NCI-H460 (cell line): ENCODE data around the gene WDFY1. TPM values are rescaled to one million over a fixed set of nuclear protein-coding genes. Genes with fewer than 3 reads are reported as not detected.
"Not testable (repeated sequence)": the region's sequence is repeated elsewhere in the genome, so short reads cannot be mapped to it uniquely, and the experiment has no call there.

Experiments used
- DNase-seq: peaks from one replicate; pipeline ENCODE4 v3.0.0-alpha.2; 2016; ENCODE audit warnings: low read depth; ENCODE audit errors: extremely low read depth
- total RNA-seq: library from RNA; depleted of rRNA; stranded (reverse); fragments of >200 nt; shearing (Covaris generic); gene quantifications from 2 replicates; pipeline ENCODE4 v1.2.3, GENCODE V29; 2014

Gene WDFY1
- total RNA-seq, 1 experiment from 2014 or later = 31.0 TPM

DNA sequence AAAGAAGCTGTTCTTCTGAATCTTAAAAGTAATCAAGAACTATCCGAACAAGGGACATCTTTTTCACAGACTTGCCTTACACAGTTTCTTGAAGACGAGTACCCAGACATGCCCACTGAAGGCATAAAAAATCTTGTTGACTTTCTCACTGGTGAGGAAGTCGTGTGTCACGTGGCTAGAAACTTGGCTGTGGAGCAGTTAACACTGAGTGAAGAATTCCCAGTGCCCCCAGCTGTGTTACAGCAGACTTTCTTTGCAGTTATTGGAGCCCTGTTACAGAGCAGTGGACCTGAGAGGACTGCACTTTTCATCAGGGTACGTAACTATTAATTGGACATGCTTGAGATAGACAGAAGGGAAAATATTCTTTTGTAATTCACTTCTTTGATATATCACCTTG lies 14.6 kb upstream of the WDFY1 start:
- no peak for DNase-seq

DNA sequence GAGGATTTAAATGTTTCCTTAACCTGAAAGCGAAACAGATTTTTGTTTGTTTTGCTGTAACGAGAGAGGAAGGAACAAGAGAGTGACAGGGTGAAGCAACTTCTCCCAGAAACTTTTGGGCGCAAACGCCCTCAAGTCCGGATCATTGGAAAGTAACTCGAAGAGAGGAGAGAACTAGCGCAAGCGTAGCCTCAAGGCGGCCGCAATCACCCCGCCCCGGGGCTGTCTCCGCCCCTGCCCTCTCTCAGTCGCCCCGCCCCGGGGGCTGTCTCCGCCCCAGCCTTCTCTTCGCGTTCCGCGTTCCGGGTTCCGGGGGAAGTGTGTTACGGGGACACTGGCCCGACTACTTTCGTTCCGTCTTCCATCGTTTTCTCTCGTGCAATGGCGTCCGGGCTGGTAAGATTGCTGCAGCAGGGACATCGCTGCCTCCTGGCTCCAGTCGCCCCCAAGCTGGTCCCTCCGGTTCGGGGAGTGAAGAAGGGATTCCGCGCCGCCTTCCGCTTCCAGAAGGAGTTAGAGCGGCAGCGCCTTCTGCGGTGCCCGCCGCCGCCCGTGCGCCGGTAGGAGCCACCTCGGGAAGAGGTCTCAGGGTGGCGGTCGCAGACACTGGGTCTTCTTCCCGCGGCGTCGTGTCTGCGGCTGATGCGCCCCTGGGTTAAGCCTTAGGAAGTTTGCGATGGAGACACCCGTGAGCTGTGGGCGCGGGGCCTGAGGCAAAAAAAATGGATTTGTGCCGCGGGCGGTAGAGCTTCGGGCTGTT lies 12.1 kb upstream of the WDFY1 start, which contains the start of gene MRPL44:
MRPL44 (plus strand) TSS at position 372 of the 760 bp plus-strand sequence; CDS start at position 382, 10 bp downstream.
- peak; percentile 93 for DNase-seq

DNA sequence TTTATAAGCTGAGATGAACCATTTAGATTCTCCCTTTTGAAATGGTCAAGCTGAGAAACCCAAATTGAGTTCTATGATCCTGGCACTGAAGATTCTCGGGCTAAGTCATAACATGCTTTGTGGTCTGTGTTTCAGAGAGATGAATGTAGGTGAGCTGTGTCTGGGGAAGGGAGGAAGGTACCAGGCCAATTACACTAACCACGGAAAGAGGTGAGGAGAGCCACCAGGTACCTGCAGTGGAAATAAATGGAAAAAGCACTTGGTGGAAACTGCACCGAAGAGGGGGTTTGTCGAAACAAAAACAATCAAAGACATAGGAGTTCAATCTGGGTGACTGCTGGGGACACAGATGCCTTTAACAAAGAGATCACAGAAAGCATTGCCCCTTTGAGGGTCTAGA lies 11.2 kb upstream of the WDFY1 start:
- DNase-seq = no peak

DNA sequence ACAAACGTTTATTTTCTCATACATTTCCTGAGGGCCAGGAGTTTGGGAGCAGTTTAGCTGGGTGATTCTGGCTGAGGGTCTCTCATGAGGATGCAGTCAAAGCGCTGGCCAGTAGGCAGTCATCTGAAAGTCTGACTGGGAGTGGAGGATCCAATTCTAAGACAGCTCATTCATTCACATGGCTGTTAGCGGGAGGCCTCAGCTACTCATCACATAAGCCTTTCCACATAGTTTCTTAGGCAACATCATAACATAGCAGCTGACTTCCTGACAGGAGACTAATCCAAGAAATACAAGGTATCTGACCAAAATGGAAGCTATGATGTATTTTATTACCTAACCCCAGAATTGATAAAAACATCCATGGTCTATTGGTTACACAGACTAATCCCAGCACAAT lies 9.3 kb upstream of the WDFY1 start:
- DNase-seq = no peak

DNA sequence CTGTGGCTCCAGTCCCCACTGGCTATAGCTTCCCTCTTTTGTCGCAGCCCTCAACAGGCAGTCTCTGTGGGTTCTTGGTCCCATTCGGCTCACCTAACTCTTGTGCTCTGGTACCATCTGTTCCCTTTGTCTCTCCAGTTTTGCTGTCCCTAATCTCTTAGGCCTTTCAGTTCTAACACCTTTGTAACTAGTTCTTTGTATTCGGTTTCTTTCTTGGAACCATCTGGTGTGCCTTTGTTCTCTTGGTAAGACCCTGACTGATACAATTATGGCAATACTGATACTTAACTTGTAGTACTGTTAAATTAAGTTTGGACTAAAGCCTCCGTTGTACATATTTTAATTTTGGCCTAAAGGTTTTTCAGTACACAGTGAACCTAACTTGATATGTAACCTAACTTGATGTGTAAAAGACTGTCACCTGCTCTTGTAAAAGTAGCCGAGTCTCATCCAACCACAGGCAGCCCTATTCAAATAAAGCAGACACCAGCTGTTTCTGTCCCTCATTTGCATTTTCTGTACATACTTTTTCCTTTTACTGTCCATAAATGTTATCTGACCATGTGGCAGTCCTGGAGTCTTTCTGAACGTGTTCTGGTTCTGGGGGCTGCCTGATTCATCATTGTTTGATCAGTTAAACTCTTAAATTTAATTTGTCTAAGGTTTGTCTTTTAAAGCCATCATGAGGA lies 7.3 kb upstream of the WDFY1 start:
- no peak for DNase-seq

DNA sequence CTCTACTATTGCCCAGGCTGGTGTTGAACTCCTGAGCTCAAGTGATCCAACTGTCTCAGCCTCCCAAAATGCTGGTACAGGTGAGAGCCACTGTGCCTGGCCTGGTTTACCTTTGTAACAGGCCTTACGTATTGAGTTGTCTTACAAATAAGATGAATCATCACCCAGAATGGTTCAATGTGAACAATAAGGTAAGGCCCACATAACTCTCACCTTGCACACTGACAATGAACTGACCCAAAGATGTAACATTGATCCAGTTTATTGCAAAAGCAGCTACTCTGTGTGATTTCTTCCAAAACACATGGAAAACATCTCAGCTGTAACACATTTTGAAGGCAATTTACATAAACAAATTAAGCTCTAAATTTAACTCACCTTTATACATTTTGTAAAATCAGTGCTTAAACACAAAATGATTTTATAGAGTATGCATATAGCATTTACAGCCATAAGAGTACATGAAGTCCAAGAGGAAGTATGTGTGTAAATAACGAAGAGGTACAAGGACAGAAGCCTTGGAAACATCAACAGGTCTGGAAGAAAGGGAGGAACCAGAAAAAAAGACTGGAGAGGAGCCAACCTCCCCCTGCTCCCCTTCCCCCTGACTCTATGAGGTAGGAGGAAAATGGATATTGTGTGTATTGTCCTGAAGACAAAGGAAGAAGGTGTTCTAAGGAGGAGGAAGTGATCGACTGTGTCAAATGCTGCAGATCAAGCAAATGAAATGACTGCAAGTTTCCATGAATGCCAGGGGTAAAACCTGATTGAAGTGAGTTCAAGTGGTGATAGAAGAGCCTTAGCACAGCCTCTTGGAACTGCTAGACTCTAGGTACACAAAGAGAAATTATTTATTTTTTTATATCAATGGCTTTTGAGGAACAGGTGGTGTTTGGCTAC lies 5.6 kb upstream of the WDFY1 start:
- no peak for DNase-seq

DNA sequence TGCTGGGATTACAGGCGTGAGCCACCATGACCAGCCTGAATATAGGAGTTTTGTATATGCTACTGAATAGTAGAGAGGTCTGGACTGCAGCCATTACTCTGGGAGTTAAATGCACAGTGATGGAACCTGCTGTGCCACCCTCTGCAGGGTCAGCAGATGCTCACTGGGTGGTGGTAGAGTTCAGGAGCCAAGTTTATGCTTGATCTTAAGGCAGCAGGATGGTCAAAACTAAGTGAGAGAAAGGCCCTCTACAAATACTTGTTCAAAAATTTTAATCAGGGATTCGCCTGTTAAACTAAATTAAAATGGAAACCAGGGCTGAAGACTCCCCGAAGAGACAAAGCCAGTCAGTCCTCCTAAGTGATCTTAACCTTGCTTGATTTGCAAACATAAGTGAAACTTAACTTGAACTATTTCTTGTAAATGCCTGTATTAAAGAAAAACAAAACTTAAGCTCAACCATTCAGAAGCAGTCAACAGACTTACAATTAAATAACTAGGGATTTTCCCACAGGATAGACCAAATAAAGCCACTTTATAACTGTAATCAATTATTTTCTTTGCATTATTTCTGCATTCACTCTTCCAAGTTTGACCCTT lies 4.2 kb upstream of the WDFY1 start:
- DNase-seq = no peak

DNA sequence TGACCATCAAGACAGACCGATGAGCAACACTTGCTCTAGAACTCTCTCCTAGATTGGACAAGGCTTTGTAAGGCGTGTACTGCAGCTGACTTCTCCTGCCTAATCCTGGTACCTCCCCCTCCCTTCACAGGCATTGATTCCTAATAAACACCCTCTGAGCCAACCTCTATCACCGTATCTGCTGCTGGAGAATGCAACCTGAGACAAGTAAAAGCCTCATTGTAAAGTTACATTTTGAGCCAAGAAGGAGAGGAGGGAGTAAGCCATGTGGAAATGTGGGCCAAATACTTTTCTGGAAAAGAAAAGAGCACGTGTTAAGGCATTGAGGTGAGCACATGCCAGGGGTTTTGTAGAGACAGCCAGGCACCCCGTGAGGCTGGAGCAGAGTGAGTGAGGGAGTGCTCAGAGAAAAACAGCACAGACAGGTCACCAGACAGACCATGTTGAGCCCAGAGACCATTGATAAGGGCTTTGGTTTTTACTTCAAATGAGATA lies 2.6 kb upstream of the WDFY1 start:
- DNase-seq = no peak

DNA sequence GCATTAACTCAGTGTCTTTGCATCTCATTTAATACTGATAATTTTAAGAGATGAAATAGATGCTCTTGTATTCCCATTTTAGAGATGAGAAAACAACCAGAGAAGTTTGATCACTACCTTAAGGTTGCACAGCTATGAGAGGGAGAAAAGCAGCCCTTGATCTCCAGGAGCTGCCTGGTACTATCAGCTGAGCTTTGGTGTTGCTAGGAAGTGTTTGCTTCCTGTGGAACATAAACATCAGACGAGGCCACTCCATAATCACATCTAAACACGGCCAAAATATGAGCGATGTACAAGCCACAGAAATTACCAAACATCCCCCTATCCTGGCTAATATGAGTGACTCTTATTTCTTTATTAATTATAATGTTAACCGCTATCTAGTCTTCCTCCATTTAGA lies 620 bp upstream of the WDFY1 start:
- no peak for DNase-seq

DNA sequence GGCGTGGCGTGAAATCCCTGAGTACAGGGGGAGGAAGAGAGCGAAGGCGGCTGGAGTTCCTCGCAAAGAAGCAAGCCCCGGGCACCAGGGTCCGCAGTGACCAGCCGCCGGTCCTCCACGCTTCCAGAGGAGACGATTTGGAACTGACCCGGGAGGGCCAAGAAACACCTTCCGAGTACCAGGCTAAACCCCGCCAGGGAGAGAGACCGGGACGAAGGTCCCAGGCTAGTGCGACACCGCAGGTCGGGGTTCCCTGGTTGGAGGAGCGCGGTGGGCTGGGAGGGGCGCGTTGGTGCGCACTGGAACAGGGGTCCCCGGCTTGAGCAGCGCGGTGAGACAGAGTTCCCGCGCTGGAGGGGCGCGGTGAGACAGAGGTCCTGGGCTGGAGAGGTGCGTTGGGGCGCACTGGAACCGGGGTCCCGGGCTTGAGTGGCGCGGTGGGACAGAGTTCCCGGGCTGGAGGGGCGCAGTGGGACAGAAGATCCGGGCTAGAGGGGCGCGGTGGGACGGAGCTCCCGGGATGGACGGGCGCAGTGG lies 901 bp downstream of the WDFY1 start:
- DNase-seq = no peak

DNA sequence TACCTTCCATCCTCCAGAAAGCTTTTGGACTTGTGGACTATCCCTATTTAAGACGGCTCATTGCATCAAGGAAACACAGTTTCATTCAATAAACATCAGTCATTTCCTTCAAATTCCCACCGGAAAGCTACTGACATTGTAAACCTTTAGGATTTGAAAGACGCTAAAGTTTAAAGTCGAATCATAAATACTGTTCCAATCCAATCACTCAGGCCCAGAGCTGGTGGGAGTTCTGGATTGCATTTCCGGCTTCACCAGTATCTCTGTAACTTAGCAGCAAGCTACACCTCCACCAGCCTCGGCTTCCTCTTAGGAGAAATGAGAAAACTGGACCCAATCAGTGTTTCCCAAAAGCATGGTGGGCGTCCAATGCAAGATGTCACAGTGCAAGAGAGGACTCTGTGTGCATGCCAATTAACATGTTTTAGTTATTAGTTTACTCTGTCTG lies 1.6 kb downstream of the WDFY1 start:
- DNase-seq = no peak

DNA sequence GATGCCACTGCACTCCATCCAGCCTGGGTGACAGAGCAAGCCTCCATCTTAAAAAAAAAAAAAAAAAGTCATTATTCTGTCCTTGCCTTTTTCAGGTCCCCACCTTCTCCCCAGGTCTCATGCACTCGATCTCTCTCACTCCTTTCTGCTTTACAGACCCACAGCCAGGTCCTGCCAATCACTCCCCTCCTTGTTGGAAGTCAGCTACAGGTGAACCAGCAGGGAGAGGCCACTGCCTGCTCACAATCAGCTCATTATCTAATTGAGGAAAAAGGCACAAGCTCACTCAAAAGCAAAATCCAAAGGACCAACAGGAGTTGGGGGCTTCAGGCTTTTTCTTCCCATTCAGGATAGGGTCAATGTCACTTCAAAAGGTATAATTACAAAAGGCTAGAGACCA lies 2.0 kb downstream of the WDFY1 start:
- no peak for DNase-seq

DNA sequence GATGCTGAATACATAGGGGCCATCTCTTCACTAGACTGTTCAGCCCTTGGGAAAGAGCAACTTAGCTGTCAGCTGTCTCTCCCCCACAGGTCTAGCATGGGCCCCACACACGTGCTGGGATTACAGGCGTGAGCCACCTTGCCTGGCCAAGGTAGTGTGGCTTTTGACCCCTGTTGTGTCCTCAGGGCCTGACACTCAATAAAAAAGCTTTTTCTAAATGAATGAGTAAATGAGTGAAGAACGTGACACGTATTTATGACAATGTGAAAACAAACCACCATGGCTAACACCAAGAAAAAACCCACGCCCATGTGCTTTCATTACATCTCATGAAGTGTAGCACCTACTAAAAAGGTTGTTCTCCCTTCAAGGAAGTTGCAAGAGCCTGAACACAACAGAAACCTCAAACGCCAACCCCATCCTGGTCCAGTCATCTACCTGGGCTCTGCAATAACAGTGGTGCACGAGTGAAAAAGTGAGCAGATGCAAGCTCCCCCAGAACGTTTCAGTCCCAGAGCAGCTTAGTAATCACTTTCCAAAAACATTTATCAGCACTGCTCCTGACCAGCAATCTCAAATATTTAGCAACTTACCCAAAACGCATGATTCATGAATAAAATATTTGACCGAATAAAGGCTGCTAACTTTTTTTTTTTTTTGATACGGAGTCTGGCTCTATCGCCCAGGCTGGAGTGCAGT lies 3.4 kb downstream of the WDFY1 start:
- DNase-seq = no peak

DNA sequence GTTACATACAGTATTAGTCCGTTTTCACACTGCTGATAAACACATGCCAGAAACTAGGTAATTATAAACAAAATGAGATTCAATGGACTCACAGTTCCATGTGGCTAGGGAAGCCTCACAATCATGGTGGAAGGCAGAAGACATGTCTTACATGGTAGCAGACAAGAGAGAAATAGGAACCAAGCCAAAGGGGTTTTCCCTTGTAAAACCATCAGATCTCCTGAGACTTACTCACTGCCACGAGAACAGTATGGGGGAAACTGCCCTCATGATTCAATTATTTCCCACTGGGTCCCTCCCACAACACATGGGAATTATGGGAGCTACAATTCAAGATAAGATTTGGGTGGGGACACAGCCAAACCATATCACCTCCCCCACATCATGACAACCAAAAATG lies 5.7 kb downstream of the WDFY1 start:
- not testable (repeated sequence) for DNase-seq

DNA sequence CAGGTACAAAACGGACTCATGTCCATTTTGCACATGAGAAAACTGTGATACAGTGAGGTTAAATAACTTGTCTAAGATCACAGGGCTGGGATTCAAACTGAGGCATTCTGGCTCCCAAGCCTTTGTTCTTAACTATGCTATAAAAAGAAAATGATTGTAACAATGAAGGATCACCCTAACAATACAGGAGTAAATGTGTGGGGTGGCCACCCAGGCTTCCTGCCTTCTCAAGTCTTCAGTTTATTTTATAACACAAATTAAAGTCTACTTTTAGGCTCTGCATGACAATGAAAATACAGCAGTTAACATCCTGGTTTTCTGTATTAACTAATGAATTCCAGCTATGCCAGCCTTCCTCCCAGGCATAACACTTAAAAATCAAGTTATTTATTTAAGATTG lies 7.6 kb downstream of the WDFY1 start:
- DNase-seq = no peak

DNA sequence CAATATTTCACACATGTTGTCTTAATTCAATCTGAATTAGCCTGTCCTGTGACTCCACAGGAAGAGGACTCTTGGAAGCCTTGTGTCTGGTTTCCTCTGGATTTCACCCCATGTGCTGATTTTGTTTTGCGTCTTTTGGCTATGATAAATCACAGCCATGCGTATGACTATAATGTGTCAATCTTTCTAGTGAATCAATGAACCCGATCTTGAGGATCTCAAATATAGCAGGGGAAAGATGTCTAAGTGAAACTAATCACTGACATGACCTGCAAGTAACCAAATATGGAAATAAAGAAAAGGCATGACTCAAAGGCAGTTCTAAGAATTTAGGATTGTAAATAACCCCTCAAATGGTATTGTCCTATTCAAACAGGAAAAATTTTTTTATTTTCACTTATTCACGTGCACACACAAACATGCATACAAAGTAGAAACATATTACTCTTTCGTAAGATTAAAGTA lies 8.2 kb downstream of the WDFY1 start:
- DNase-seq = no peak

DNA sequence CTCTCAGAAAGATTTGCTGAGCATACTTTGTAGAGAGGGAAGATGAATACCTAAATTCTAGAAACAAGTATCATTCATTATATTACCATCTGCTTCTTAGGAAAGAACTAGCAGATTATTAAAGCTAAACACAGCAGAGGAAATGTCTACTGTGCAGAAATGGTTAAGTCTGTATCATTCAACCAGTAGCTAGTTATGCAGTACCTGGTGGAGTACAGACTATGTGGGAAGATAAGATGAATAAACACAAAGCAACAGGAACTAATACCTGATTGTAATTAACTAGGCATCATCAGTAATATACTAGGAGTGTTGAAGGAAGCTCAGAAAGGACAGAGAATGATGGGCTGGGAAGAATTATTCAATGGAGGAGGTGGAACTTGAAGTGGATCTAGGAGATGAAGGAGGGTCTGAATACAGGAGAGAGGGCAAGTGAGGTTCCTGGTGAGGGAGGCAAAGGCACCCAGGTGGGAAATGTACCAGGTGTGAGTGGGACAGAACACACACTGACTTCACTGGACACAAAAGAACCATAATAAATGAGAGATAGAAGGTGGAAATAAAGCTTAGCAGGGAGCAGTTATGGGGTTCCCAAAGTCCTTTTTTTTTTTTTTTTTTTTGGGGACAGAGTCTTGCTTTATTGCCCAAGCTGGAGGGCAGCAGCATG lies 9.5 kb downstream of the WDFY1 start:
- no peak for DNase-seq

DNA sequence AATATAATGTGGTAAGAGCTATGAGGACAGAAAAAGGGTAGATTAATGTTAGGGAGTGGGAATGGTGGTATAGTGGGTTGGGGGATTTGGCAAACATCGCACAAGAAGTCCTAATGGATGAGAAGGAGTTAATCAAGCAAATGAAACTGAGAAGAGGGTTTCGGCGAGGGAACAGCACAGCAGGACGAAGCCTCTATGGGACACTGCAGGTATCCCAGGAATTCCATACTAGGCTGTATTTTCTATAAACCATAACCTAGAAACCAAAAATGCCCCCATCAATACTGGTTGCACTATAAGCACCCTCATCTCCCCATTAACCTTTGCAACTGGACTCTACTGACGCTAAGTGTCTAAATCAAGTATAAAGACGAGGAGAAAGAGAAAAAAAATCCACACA lies 10.3 kb downstream of the WDFY1 start:
- no peak for DNase-seq
